ENCODE results near the gene MAPK8IP1. TPM values are rescaled to one million over a fixed set of nuclear protein-coding genes. Genes with fewer than 3 reads are reported as not detected.

Gene MAPK8IP1
- total and polyA plus RNA-seq, 8 donors: 21.3 to 49.7 (median 33.5) TPM

DNA sequence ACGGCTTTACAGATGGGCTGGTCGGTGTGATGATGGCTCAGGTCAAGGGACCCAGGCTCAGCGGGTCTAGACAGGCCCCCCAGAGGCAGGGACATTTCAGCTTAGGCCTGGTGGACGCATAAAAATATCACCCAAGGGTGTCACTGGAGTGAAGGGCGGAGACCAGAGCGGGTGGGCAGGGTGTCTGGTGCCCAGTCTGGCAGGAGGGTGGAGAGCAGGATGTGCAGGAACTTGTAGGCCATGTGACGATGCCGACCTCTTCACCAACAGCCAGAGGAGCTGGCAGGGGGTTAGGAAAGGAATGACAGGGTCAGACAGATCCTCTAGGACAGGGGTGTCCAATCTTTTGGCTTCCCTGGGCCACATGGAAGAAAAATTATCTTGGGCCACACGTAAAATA lies 4.5 kb downstream of the MAPK8IP1 start:
- FAIRE-seq (no peak), ATAC-seq (no peak)
- WGBS, 2 donors: 92 to 94% methylated on average over 9 of the region's 9 CpGs

DNA sequence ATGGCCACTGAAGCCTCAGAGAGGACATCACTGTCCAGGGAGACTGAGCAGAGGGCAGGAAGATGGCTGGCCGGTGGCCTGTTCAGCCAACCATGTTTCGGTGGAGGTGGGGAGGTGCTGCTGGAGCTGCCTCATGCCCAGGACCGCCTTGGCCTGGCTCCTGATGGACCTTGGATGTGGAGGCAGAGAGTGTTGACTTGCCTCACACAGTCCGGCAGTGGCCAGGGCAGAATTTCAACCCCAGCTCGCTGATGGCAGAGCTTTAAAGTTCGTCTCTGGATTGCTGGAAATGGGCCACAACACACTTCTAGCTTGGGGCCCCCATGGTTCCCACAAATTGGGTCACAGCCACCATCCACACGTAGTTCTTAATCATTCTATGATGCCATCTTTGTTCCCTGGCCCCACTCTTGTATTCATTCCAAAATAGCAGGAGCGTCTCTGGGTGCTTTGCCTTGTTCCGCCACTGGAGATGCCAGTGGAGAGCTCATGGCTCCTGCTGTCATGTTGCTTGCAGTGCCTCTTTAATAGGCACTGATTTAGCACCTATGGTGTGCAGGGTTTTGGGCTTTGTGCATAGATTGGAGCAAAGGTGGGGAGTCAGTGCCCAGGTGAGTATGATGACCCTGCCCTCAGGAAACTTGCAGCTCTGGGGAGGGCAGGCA lies 5.6 kb downstream of the MAPK8IP1 start:
- Histone ChIP-seq H3K27ac (no peak overlapping the region), H3K27me3 (no peaks in the 10 kb centered on the region), H3K4me1 (no peaks in the 10 kb centered on the region), H3K4me3 (no peak overlapping the region), H3K36me3 (no peaks in the 10 kb centered on the region), H3K9me3 (no peaks in the 10 kb centered on the region)
- TF ChIP-seq, protein P1, sequence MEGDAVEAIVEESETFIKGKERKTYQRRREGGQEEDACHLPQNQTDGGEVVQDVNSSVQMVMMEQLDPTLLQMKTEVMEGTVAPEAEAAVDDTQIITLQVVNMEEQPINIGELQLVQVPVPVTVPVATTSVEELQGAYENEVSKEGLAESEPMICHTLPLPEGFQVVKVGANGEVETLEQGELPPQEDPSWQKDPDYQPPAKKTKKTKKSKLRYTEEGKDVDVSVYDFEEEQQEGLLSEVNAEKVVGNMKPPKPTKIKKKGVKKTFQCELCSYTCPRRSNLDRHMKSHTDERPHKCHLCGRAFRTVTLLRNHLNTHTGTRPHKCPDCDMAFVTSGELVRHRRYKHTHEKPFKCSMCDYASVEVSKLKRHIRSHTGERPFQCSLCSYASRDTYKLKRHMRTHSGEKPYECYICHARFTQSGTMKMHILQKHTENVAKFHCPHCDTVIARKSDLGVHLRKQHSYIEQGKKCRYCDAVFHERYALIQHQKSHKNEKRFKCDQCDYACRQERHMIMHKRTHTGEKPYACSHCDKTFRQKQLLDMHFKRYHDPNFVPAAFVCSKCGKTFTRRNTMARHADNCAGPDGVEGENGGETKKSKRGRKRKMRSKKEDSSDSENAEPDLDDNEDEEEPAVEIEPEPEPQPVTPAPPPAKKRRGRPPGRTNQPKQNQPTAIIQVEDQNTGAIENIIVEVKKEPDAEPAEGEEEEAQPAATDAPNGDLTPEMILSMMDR (IDR thresholded peaks at IDR 0.05): no peak
- 80 to 90% methylated on average over 9 of the region's 9 CpGs for WGBS, 2 donors
- DNase-seq (peak in 1 of 6 donors; percentile 42), FAIRE-seq (no peak), ATAC-seq (no peak)
- intact Hi-C loops (cut with DNase I): no loop called here

More for the DNA sequence above, 4.5 kb downstream of the MAPK8IP1 start:
- Histone ChIP-seq H3K9me3 (no peaks in the 10 kb centered on the region), H3K4me1 (no peaks in the 10 kb centered on the region), H3K27ac (no peak overlapping the region), H3K4me3 (no peak overlapping the region), H3K27me3 (no peaks in the 10 kb centered on the region), H3K36me3 (no peaks in the 10 kb centered on the region)
- DNase-seq: peak in 2 of 6 donors; percentile 18 to 28
- intact Hi-C loops (cut with DNase I): no loop called here
- TF ChIP-seq, protein P1 (IDR thresholded peaks at IDR 0.05): no peak

DNA sequence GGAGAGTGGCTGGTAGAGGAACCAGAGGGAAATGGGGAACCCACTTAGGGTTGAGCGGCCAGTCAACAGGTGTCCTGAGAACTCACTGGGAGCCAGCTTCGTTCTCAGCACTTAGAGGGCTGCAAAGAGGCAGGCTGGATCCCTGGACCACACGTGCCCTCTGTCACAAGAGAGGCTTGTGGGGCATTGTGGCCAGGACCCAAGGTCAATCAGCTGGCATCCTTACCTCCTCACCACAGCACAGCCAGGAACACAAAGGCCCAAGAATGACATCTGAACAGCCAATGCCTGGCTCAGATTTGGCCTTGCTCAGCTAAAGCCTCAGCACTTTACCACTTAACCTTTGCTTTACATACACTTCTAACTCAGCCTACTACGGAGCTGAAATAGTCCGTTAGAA lies 7.4 kb downstream of the MAPK8IP1 start:
- FAIRE-seq: no peak
- Histone ChIP-seq H3K4me3 (no peak overlapping the region), H3K4me1 (peaks cover 0 to 7% (median 0%) of the 10 kb centered on the region in 3 donors), H3K27me3 (no peaks in the 10 kb centered on the region), H3K36me3 (no peaks in the 10 kb centered on the region), H3K27ac (no peak overlapping the region), H3K9me3 (no peaks in the 10 kb centered on the region)
- intact Hi-C loops (cut with DNase I): no loop called here
- TF ChIP-seq, protein P1 (IDR thresholded peaks at IDR 0.05): no peak
- DNase-seq: peak in 1 of 6 donors; percentile 29
- ATAC-seq: peak in 1 of 4 donors; percentile 17
- WGBS, 2 donors: 78% methylated on average over 5 of the region's 5 CpGs

DNA sequence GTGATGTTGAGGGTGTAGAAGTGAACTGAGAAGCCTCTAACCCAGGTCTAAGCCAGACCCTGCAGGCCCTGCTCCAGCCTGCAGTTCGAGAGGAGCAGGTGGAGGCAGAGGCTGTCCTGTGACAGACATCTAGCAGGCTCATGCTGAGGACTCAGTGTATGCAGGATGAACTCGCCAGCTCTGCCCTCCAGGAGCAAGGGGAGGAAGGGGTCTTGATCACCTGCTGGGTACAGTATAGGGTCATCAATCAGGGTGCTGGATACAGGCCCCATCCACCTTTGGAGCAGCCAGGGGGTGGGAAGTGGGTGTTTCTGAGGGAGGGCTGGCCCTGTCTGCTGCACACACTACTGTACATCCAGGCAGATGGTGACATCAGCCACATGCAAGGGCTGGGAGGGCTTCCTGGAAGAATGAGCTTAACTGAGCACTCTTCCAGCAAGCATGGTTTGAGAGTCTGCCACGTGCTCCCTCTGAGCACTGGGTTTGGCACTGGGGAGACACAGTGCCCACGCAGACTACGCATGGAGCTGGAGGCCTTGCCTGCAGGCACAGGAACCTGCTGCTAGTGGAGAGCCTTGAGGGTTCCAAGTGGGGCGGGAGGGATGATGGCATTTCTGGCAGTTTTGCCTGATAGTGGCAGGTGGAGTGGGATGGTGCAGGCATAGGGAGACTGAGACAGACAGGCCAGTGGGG lies 9.2 kb downstream of the MAPK8IP1 start:
- no peak for FAIRE-seq
- peak in 2 of 6 donors; percentile 21 to 52 for DNase-seq
- 86 to 91% methylated on average over 6 of the region's 6 CpGs for WGBS, 2 donors
- no peaks in the 10 kb centered on the region for H3K9me3 ChIP-seq
- H3K4me3 ChIP-seq: no peak overlapping the region
- peaks cover 0 to 7% (median 4%) of the 10 kb centered on the region in 3 donors for H3K4me1 ChIP-seq
- H3K36me3 ChIP-seq: no peaks in the 10 kb centered on the region
- H3K27me3 ChIP-seq: no peaks in the 10 kb centered on the region
- intact Hi-C loops (cut with DNase I): no loop called here
- TF ChIP-seq, protein P1 (IDR thresholded peaks at IDR 0.05): no peak
- ATAC-seq: no peak
- H3K27ac ChIP-seq: no peak overlapping the region
